Central memory CD4-positive, alpha-beta T cell (primary cell): ENCODE results near the gene BIVM.

Experiments
- DNase-seq: peaks from one replicate; pipeline ENCODE4 v3.0.0; 2022

The BIVM gene

DNA sequence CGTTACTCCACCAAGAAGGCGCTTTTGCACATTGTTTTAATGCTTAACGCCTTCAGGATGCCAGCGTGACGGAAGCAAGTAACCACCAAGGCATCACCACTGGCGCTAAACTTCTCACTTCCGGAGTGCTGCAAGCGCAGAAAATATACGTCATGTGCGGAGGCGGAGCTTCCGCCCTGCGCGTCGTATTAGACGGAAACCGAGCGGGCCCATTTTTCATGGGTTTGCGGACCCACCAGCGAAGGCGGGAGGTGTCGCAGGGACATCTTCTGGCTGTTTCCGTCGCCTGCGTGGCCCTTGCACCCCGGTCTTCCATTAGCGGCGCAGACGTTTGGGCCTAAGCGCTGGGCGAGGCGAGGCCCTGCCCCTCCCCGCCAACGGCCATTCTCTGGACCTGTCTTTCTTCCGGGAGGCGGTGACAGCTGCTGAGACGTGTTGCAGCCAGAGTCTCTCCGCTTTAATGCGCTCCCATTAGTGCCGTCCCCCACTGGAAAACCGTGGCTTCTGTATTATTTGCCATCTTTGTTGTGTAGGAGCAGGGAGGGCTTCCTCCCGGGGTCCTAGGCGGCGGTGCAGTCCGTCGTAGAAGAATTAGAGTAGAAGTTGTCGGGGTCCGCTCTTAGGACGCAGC is 46.8 kb downstream of the BIVM start, which contains the start of gene ERCC5:
Gene ERCC5, plus strand, starts transcription at position 403 of the 631 bp plus-strand sequence. CDS start 235 bp downstream, outside the sequence.
- peak; percentile 97 for DNase-seq

DNA sequence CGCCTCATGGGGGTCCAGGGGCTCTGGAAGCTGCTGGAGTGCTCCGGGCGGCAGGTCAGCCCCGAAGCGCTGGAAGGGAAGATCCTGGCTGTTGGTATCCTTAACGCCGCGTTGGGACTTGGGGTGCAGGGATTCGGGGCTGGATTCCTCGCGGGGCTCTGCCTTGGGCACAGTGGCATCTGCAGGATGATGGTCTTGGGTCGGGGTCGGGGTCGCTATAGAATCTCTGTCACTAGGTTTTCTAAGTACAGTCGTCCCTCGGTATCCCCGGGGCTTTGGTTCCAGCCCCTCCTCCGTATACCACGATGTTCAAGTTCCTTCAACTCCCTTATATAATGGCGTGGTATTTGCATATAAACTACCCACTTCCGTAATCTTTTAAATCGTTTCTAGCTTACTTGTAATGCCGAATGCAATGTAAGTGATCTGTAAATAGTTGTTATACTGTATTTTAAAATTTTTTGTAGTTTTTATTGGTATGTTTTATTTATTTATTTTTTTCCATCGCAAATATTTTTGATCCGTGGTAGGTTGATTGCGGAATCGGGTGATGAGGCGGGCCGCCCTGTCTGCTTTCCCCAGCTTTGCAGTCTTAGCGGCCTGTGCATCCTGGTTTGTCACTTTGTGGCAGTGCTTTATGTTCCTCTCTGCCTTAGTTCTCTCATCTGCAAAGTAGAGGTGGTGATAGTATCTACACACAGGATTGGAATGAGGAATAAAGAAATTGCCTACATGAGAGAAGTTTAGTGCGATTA is 47.5 kb downstream of the BIVM start:
- peak; percentile 71 for DNase-seq

DNA sequence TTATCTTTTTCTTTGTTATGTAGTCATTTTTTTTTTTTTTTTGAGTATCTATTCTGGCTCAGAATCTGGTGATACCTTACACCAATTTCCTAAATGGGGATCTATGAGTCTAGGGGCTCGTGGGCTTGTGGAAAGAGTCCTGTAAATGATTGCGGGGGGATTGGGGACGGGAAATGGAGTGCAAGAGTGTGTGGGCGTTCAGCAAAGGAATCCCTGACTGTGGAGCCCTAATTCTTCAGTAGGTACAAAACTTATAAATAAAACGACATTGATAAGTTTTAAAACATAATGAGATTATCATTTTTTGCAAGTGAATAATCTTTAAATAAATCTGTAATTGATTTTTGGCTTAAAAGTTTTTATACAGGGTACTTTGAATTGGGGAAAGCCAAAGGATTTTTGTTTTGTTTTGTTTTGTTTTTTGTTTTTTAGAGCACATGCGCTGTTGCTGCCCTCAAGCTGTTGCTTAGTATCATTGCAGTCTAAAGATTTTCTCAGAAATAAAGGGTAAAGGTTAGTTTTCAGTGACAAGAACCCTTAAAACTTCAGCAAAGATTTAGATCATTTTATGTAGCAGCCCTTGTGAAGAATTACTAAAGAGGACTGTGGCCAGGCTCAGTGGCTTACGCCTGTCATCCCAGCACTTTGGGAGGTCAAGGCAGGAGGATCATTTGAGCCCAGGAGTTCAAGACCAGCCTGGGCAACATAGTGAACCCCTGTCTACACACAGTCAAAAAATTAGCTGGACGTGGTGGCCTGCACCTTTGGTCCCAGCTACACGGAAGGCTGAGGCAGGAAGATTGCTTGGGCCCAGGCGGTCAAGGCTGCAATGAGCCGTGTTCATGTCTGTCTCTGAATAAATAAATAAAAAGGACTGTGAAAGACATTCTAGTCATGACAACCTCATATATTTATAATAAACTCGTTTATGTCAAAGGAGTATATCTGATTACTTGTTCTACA is 48.6 kb downstream of the BIVM start:
- peak; percentile 45 for DNase-seq

DNA sequence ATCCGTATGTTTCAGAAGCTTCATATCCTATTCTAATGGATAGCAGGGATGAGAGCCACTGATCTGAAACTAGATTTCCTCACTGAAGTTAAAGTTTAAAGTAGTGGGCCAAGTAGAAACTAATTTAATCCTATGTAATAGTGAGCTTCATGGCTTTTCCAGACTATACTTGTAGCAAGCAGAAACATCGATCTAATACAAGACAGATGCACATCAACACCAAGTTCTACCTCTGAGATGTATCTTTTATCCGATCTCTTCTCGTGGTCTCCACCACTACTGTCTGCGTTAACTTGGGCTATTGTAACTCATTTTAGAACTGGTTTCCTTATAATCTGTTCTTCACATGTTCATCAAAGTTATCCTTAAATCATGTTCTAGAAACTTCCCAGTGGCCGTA is 50.0 kb downstream of the BIVM start:
- DNase-seq: no peak

DNA sequence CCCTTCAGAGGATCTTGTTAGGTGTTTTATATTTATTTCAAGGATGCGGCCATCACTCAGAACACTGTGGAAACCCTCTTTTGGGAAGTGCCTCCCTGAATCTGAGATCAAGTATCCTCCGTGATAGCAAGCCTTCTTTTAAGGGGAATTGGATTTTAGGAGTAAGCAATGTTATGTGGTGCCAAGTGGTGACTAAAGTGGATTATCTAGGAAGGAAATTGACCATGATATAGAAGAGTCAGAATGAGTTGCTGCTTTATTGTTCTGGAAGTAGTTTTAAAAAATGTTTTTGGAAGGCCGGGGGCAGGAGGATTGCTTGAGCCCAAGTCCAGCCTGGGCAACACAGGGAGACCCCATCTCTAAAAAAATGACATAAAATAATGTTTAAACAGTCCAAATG is 53.6 kb downstream of the BIVM start:
- DNase-seq: no peak

DNA sequence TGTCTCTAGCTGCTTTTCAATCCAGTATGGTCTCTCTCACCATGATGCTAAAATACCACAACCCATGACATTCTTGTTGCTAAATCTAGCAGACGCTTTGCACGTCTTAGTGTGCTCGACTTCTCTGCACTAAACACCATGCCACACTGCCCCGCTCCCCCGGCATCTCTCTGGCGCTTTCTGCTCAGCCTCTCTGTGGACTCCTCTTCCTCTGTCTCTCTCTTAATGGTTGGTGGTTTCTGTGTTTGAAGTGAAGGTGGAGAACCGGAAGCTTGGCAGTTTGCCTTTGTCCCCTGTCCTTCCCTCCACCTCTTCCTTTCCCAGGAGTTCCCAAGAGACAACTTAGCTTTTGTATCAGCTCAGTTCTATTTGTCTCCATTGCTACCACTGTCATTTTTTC is 55.8 kb downstream of the BIVM start:
- DNase-seq: no peak

DNA sequence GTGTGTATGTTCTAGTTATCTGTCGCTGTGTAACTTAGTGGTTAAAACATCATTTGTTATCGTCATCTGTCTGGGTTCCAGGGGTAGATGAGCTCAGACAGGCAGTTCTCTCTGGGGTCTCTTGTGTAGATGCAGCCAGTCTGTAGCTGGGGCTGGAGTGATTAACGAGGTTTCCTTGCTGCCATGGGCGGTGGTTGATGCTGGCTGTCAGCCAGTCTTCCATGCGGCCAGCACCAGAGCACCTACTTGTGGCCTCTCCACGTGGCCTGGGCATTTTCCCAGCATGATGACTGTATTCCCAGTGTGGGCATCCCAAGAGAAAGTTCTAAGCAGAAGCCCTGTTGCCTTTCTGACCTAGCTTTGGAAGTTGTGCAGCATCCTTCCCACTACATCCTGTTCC is 57.6 kb downstream of the BIVM start:
- no peak for DNase-seq

DNA sequence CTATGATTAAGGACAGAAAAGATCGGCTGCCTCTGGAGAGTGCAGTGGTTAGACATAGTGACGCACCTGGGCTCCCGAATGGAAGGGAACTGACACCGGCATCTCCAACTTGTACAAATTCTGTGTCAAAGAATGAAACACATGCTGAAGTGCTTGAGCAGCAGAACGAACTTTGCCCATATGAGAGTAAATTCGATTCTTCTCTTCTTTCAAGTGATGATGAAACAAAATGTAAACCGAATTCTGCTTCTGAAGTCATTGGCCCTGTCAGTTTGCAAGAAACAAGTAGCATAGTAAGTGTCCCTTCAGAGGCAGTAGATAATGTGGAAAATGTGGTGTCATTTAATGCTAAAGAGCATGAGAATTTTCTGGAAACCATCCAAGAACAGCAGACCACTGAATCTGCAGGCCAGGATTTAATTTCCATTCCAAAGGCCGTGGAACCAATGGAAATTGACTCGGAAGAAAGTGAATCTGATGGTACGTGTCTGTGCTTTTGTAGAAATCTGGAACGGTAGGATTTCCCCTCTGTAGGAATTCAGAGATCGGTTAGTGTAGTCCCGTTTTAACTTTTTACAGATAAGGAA is 63.8 kb downstream of the BIVM start:
- DNase-seq: no peak

GRCh38 chr13:102863590-102863989 is 64.7 kb downstream of the BIVM start:
- no peak for DNase-seq

DNA sequence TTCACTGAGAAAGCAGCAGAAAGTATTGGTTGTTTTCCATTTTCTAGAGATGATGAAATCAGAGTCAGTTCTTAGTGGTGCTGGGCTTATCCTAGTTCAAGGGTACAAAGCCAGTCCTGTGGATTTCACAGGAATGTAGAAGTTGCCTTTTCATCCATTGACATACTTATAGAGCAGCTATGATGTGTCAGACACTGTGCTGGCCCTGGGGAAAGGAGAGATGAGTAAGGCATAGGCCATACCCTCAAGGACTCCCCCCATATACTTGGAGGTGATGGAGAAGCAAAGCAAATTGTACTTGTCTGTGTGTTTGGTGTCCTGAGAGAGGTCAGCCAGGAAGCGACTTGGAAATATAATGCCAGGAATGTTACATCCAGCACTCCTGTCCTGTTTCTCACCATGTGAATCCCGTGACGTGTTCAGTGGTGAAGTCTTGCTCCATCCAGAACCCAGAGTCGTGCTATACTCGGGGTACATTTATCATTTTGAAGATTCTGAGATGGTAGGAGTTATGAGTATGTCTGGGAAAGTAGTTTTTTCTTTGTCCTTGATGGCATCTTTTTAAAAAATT is 69.5 kb downstream of the BIVM start:
- no peak for DNase-seq

GRCh38 chr13:102869948-102870676 is 71.2 kb downstream of the BIVM start:
- DNase-seq: no peak

DNA sequence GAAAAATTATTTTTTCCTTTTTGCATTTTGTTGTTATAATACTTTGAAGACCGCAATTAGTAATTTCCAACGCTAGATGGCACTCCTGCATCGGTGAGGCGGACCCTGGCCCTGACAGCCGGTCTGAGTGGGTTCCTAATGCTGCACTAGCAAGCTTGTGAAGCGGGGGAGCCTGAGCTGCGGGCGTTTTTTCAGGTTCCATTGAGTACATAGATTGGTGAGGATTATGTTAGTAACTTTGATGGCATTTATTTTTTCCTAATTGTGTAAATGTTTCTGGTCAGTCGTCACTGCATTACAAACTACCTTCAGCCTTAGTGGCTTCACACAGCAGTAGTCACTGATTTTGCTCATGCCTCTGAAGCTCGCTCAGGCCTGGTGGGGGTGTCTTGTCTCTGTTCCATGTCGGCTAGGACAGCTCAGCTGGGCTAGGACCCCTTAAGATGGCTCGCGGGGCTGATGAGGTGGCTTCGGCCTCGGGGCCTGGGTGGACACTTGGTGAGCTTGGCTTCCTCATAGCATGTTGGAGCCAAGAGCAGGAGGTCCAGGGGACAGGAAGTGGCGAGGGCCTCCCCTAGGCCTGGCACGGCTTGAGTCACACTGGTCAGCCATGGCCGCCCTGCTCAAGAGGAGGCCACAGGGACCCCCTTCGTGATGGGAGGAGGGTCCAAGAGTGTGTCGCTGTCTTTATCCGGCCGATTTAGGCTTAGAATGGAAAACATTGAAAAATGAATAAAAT is 71.9 kb downstream of the BIVM start:
- peak; percentile 32 for DNase-seq

DNA sequence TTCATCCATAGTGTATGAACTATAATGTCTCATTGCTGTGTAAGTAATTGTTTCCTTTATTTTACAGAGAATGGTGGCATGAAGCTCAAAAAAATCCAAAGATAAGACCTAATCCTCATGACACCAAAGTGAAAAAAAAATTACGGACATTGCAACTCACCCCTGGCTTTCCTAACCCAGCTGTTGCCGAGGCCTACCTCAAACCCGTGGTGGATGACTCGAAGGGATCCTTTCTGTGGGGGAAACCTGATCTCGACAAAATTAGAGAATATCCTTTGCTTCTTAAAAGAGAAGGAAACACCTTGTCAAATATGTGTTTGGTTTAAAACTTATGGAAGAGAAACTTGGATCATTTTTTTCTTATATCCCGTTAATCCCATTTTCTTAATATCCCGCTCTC is 73.2 kb downstream of the BIVM start:
- DNase-seq: no peak

DNA sequence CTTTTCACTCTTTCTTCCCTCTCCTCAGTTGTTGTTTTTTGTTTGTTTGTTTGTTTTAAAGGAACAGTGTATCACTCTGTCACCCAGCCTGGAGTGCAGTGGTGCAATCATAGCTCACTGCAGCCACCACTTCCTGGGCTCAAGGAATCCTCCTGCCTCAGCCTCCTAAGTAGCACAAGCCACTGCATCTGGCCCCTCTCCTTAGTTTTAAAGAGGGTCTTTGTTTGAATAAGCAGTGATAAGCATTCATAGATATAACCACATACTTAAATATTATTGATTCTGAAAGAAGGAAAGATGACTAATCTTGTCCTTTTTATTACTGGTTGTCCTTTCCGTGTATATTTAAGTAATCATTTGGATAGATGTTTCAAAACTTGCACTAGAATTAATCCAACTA is 73.6 kb downstream of the BIVM start:
- DNase-seq: no peak

- no peak for DNase-seq
Measured at GRCh38 chr13:102873653-102874052, 74.7 kb downstream of the BIVM start.

DNA sequence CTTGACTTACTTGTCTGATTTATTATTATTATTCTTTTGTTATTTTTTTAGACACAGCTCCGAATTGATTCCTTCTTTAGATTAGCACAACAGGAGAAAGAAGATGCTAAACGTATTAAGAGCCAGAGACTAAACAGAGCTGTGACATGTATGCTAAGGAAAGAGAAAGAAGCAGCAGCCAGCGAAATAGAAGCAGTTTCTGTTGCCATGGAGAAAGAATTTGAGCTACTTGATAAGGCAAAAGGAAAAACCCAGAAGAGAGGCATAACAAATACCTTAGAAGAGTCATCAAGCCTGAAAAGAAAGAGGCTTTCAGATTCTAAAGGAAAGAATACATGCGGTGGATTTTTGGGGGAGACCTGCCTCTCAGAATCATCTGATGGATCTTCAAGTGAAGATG is 76.3 kb downstream of the BIVM start:
- DNase-seq: no peak

- DNase-seq: no peak
Measured at GRCh38 chr13:102877303-102877702, 78.4 kb downstream of the BIVM start.

- no peak for DNase-seq
Measured at GRCh38 chr13:102878481-102878880, 79.6 kb downstream of the BIVM start.

DNA sequence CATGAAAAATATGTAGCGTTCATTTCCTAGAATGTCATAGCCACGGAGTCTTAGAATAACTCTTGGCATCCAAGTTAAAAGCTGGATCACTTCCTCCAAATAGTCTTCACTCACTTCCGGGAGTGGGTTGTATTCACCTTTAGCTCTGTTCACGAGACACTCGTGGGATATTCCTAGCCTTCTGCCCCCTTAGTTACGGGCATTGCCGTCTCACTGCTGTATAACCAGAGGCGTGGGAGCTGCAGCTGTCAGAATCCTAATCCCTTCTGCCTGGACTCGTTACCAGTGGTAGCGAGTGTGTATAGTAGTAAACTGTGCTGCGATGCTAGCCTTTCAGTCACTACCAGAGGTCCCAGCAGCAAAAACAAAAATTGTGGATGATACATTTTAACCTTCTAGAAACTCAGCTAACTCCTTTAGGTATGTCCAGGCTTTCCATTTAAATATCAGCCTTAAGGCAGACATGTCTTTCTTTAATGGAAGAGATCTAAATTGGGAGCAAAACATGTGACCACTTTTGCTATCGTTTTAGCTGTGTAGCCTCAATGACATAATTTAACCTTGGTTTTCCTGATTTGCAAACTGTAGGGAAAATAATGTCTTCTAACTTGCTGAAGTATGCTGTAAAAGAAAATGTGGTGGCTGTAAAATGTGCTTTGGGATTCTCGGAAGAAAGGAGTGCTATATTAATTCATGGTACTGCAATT is 81.0 kb downstream of the BIVM start:
- DNase-seq: no peak
